Epithelial cell of prostate (primary cell): Measurements from ENCODE around the gene GMPPA.

Experiments used
- DNase-seq: peaks from one replicate; pipeline ENCODE4 v3.0.0-alpha.2; 2011; ENCODE audit warnings: low read depth, low spot score
- H3K27ac ChIP-seq: fragments of 450-650 bp; 2 replicates; pipeline ENCODE4 v1.5.1; 2017; ENCODE audit warnings: mild to moderate bottlenecking

Gene GMPPA

DNA sequence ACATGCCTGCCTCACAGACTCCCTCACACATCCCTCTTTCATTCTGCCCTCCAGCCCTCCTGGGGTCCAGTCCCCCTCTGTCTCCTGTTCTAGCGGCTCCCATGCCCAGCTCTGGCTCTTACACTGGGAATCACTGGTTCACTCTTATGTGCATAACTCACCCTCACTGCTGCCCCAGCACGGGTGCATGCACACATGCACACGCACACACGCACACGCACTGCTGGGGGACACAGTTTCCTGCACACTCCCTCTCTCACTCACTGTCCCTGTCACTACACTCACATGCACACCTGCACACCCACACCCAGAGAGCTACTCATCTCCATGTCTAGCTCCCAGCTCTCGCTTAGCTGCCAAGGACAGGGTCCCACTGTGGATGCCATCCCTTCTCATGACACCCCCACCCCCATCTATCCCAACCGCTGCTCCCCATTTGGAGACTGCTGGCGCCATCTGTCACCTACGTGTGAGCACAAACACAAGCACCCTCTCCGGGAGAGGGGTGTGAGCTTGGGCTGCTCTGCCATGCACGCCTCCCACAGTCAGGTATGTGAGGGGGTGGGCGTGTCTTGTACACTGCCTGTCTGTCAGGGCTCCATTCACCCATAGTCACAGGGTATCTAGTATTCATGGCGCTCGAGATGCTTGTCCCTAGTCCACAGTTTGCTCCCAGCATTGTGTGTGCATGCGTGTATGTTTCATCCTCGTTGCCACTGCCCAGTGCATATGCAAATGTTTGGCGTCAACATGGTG lies 17.4 kb downstream of the GMPPA start:
- DNase-seq, result no peak
- no peak overlapping the region for H3K27ac ChIP-seq

DNA sequence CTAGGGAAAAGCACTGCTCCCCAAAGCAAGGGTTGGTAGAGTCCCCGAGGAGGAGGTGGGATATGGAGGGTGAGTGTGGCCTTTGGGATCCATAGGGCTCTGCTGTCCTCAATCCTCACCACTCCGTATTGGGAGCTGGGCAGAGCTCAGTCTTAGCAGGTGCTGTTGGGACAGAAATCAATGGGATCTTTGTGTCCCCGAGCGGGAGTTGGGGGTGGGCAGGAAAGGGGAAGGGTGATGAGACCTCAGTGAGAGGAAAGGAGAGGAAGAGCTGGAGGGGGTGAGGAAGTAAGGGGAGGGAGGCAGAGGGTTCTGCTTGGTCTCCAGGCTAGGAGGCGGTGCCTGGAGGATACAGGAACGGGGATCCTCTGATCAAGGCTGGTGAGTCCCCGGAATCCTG lies 18.2 kb downstream of the GMPPA start:
- DNase-seq, result no peak
- H3K27ac ChIP-seq, result no peak overlapping the region

DNA sequence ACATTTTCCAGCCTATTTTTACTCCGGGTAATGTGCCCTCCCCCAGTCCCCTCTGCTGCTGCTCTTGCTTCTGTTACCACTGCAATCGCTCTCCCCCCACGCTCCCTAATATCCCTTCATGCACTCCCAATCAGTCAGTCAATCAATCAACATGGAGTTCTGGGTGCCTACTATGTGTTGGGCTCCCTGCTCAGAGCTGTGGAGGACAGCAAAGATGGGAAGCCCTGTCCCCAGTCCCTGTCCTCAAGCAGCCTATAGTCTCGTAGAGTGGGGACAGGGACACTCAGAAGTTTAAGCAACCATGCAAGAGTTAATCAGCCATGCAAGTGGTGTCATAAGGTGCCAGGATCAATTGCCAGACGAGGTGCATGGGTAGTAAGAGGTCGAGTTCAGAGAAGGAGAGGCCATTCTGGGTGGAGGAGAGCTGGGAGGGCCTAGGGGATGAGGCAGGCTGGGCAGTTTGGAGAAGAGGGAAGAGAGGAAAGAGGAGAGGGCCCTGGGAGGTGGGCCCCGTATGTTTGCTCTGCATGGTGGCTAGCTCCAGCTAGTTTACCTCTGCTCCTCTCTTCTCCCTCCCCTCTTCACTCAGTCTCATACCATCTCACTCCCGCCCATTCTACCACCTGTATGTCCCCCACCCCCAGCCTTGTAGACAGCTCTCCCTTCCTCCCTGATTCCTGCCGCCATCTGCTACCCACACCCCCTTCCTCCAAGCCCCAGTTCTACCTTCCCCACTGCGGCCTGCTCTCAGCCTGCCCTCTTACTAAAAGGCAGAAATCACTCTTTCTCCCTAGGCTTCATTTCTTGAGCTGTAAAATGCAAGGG lies 19.5 kb downstream of the GMPPA start:
- no peak for DNase-seq
- no peak overlapping the region for H3K27ac ChIP-seq

DNA sequence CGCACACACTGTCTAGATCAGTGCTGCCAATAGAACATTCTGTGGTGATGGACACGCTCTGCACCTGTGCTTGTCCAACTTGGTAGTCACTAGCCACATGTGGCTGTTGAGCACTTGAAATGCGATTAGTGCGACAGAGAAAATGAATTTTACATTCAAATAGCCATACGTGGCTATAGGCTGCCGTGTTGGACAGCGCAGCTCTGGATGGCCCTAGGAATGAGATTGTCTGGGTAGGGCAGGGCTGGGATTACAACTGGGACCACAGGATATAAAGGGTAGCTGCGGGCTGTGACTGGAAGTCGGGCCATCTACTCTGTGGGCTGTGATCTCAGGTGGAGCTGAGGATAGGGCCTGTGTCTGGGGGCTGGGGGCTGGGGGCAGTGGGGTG lies 20.8 kb downstream of the GMPPA start:
- no peak overlapping the region for H3K27ac ChIP-seq
- no peak for DNase-seq

DNA sequence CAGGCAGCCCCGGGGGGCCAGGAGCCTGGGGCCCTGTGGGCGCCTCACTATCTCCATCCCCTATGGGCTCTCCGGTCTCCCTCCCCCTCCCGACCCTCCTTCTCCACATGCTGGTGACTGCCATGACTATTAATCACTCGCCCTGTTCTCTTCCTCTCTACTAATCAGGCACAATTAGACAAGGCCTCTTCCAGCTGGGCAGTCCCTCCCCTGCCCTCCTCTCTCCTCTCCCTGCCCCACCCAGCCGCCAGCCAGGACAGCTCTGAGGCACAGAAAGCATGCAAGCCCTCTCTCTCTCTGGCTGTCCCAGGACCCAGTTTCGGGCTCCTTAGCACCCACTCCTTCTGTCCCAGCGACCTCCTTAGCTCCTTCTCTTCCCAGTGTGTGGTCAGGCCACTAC lies 21.4 kb downstream of the GMPPA start:
- no peak for DNase-seq
- H3K27ac ChIP-seq, result no peak overlapping the region

DNA sequence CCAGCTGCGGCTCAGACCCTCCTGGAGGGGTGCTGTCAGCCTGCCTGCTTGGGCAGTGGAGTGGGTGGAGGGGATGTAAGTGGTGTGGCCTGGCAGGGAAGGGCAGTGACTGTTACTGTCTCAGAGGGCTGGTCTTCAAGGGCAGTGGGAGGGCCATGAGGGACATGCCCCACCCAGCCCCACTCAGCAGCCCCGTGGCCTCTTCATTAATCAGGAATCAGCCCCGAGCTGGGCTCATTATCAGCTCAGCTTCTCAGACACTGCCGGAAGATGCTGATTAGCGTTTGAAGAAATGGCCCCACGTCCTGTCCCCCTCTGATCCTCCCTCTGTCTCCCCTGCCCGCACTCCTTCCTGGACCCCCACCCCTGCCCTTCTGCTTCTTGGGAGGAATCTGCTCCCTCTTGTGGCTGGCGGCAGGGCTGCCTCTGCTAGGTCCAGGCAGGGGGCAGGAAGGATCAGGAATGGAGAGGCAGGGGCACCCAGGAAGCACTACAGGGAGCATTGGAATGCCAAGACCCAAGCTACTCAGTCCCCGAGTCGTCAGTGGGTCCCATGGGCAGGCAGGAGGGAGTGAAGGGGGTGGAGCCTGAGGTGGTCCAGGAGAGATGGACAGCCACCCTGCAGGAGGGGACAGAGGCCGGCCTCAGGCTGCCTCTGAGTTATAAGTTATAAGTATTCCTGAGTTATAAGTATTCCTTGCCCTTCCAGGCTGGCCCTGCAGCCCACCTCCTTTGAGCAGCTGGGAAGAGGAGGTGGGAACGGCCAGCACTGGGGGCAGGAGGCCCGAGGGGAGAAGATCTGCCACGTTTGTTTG lies 22.6 kb downstream of the GMPPA start:
- H3K27ac ChIP-seq, result no peak overlapping the region
- DNase-seq, result no peak

DNA sequence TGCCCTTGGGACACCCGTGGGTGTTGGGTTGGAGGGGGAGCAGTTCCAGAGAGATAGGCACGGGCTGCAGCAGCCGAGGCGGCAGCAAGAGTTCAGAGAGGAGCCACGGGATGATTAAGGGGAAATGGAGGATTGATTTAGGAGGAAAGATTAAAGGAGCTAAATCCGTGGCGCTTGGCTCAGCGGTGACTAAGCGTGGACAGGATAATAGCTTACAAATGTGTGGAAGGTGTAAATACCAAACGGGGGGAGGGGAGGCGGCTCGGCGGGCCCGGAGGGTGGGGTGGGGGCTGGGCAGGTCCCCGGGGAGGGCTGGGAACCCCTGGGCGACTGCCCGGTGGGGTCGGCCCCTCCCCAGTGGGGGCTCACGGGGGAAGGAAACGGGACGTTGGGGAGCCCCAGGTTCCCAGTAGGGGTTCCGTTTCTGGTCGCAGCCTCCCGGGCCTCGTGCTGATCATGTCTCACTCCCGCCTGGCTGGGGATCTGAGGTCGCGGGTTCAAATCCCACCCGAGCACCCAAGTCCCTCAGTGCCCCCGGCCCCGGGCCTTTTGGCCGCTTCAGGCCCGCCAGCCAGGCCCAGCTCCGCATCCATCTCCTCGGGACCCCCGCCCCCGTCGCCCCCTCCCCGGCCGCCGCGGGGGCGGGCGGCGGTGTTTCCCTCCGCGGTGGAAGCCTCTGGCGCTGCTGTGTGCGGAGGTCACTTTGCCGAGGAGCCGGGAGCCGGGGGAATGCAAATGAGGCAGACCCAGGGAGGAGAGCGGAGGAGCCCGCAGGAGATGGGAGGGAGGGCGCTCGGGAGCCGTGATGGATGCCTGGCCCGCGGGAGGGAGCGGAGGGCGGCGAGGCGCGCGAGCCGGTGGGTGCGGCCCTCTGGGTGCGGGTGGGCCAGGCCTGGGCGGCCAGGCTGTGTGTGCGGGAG lies 23.7 kb downstream of the GMPPA start:
- H3K27ac ChIP-seq, result no peak overlapping the region
- DNase-seq, result no peak

DNA sequence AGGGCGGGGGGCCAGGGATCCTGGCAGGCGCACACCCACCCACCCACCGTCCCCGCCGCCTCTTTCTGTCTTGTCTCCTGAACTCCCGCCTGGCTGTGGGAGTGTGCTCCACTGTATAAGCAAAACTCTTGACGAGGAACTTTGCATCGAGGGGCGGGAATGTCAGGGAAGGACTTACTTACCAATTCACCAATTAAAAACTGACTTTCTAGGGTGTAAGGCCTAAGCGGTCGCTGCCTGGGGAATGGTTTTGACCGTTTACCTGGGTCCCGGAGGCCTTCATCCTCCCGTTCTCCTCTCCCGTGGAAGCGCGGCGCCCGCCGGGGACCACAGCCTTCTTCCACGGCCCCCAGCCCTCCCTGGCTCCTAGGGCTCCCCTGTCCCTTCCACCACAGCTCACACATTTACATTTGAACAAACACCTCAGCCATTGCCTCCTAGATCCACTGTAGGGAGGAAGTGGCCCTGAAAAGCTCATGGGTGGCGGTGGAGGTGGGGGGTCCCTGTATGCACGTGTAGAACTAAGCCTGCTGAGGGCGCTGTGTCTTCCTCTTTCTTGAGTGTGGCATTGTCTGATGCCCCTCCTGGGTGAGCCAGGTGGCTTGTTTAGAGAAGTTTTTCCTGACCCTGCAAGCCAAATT lies 24.5 kb downstream of the GMPPA start:
- no peak overlapping the region for H3K27ac ChIP-seq
- no peak for DNase-seq

DNA sequence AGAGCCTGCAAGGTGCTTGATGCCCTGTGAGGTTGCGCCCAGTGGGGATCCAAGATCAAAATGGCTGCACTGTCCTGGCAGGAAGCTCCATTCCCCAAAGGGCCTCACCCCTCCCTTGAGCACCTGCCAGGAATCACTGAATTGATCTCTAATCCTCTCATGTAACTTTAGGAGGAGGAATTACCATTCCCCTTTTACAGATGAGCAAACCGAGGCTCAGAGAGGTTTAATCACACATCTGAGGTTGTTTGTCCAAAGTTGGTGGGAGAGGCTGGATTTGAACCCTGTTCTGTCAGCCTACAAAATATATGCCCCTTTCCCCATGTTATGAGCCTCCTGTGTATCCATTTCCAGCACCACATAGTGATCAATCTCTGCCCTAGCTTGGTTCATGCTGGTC lies 26.1 kb downstream of the GMPPA start:
- H3K27ac ChIP-seq, result no peak overlapping the region
- no peak for DNase-seq

DNA sequence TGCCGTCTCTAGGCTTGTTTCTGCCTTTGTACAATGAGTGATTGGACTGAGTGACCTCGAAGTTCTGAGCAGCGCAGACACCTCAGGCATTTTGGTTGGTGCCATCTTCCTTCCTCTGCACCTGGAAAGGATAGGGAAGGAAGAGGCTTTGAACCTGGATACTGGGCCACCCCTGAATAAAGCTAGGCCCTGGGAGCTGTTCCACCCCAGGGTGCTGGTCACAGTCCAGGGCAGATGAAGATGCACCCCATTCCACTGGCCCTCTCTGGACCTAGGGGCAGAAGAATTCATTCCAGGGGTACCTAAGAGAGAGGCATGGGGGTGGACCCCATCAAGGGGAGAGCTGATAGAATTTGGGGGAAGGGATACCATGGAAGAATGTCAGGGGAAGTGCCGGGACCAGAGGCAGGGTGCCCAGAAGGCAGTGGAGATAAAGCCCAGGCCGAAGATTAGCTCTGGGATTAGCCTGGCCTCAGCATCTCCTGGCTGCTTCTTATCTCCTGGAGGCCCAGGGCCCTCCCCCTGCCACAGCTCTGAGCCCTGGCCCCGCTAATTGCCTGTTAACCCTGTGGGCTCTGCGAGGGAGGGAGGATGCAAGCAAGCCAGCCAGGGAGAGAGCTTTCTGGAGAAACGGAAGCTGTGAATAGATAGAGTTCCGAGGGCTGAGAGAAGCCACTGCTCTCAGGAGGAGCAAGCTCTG lies 27.0 kb downstream of the GMPPA start:
- no peak overlapping the region for H3K27ac ChIP-seq
- no peak for DNase-seq

DNA sequence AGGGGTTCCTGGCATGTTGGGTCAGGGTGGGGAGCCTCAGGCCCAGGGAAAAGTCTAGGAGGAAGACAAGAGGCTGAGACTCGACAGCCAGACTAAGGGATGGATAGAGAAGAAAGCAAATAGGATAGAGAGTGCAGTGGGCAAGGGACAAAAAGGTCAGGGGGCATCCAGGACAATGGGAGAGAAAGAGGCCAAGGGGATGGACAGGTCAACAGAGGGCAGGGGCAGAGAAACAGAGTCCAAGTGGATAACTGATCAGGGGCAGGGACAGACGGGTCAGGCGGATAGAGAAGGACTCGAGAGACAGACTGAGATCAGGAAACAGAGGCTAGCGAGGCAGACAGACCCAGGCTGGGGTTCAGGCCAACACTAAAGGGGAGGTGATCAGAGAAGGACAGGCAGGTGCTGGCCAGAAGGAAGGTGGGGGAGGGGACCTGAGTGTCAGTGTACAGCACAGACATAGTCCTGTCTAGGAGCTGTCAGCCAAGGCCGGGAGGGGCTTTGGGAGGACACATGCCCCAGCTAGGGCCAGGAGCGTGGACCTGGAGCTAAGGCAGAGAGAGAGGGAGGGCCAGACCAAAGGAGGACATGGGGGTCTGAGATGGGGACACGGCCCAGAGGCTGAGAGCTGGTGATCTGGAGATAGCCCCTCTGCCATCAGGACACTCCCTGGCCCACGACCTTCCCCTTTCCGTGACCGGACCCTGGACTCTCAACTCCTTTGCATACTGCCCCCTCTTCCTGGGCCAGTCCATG lies 27.8 kb downstream of the GMPPA start:
- no peak for DNase-seq
- H3K27ac ChIP-seq, result no peak overlapping the region

DNA sequence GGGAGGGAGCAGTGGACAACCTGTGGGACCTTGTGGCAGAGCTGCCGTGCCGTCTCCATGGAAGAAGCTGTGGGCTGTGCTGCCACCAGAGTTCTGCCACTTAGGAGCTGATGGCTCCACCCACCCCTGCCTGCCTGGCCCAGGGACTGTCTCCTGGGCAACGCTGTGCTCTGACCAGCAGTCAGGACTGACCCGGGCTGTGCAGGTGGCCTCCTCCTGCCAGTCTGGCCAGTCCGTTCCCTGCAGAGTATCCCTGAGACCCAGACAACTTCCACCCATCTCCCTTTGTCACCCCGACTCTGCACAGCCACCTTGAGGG lies 28.3 kb downstream of the GMPPA start:
- H3K27ac ChIP-seq, result no peak overlapping the region
- no peak for DNase-seq

DNA sequence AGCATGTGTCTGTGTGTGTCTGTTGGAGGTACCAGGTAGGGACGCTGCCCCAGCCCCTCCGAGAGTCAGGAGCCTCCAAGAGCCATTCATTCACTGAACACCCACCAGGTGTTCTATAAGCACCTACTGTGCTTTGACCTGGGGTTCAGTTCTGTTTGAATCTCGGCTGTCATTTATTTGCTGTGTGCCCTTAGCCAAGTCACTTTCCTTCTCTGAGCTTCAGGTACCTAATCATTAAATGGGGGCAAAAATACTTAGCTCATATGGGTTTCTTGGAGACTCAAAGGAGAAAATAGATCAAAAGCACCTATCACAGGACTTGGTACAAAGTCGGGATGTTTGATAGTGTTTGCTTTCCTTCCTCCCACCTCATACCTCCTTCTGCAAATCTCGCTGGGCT lies 28.8 kb downstream of the GMPPA start:
- H3K27ac ChIP-seq, result no peak overlapping the region
- DNase-seq, result no peak

DNA sequence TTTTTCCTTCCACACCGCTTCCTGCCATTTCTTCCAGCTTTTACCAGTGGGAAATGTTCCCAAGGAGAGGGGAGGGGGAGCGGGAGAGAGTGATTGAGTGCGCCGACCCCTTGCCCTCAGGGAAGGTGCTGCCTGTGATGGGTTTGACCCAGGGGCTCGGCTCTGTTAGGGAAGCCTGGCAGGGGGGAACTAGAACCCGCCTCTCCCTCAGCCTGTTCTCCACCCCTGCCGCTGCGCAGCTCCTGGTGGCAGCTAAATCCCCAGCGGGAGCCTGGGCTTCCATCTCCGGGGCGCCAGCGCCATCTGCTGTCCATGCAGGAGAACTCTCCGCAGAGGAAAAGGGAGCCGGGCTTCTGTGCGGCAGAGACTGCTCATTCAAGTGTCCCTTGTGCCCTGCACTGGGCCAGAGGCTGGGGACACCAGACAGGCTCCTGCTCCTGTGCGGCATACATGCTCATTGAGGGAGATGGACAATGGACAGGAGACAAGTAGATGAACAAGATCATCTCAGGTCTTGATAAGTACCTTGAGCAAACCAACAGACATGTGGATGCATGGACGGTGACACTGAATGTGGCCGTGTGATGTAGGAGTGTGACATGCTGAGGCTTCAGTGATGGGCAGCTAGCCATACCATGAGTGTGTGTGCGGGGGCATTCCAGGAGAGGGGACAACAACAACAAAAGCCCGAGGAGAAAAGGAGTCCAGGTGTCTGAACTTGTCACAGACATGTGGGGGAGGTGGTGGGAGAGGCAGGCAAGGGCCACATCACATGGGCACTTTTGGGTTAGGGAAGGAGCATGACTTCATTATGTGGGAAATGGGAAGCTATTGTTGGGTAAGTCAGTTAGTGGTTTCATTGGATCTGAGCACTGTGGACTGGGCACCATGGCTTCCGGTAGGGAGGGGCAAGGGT lies 31.6 kb downstream of the GMPPA start:
- no peak for DNase-seq
- H3K27ac ChIP-seq, result no peak overlapping the region

DNA sequence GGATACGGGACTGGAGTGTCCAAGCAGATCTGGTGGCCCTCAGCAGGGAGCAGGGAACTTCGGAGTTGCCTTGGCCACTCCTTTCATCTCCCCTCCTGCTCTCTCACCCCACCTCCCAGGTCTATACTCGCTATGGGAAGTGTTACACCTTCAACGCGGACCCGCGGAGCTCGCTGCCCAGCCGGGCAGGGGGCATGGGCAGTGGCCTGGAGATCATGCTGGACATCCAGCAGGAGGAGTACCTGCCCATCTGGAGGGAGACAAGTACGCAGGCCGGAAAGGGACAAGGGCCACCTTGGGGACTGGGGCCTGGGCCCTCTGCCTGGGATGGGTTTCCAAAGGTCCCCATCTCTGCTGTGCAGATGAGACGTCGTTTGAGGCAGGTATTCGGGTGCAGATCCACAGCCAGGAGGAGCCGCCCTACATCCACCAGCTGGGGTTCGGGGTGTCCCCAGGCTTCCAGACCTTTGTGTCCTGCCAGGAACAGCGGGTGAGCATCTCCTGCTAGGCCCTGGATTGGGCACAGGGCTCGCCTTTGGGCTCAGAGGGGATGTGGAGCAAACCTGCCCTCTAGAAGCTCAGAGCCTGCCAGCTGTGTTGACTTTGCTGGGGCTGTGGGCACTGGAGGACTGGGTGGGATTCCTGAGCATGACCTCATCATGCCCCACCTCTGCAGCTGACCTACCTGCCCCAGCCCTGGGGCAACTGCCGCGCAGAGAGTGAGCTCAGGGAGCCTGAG lies 33.1 kb downstream of the GMPPA start:
- DNase-seq, result no peak
- H3K27ac ChIP-seq, result no peak overlapping the region

DNA sequence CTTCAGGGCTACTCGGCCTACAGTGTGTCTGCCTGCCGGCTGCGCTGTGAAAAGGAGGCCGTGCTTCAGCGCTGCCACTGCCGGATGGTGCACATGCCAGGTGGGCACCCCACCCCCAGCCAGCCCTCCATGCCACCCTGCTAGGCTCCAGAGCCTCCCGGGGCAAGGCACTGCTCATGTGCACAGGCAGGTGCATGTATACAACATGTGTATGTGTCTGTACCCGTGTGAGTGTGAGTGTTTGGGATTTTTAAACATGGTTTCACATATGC lies 33.6 kb downstream of the GMPPA start:
- H3K27ac ChIP-seq, result no peak overlapping the region
- DNase-seq, result no peak
